Ishikawa (cell line): ENCODE results near the gene GRAMD2A.

Experiments used
- RAD21 ChIP-seq: IDR thresholded peaks from 2 replicates; pipeline ENCODE4 v1.6.1; 2012; ENCODE audit warnings: low read depth
- TEAD4 ChIP-seq: IDR thresholded peaks from 2 replicates; pipeline ENCODE4 v1.6.1; 2012
- TF ChIP-seq, protein P1 (sequence below): IDR thresholded peaks from 2 replicates; pipeline ENCODE4 v1.6.1; 2012

DNA sequence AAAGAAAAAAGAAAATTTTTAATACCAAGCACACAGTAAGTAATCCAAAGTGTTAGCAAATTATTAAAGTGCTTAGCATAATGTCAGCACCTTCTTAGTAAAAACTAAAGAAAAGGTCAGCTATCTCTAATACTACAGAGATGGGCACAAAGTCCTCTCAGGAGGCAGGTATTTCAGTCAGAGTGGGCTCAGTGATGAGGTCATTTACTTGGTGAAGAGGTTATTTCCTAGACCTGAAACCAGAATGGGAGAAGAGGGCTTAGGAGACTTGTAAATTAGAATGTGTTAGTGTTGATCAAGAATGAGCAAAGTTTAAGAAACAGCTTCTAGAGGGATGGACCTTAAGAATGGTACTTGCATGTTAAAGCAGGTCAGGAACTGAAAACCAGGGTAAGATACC lies 42.1 kb upstream of the GRAMD2A start:
- TF ChIP-seq RAD21 (no peak), TEAD4 (no peak)
- TF ChIP-seq, protein P1, sequence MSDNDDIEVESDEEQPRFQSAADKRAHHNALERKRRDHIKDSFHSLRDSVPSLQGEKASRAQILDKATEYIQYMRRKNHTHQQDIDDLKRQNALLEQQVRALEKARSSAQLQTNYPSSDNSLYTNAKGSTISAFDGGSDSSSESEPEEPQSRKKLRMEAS: no peak
